PFSK-1 (cell line): Measurements from ENCODE around the gene FRMD4A.

ENCODE experiments used
- FOXP2 ChIP-seq: optimal IDR thresholded peaks from 2 replicates; pipeline ENCODE3; 2011; ENCODE audit warnings: borderline replicate concordance, control low read depth, inconsistent platforms; ENCODE audit not compliant: insufficient read depth; ENCODE audit errors: extremely low read length, extremely low read depth
- POLR2AphosphoS5 ChIP-seq: IDR thresholded peaks from 2 replicates; pipeline ENCODE4 v1.6.1; 2012; ENCODE audit warnings: low read depth, mild to moderate bottlenecking, control low read depth, low read length, moderate library complexity
- SIN3A ChIP-seq: IDR thresholded peaks from 2 replicates; pipeline ENCODE4 v1.6.1; 2012; ENCODE audit warnings: mild to moderate bottlenecking, low read length, moderate library complexity, borderline replicate concordance; ENCODE audit not compliant: insufficient read depth
- TAF1 ChIP-seq: IDR thresholded peaks from 2 replicates; pipeline ENCODE4 v1.6.1; 2012; ENCODE audit warnings: low read length, control low read depth, borderline replicate concordance; ENCODE audit not compliant: insufficient read depth
- TF ChIP-seq, protein P1 (sequence below), 2 experiments: IDR thresholded peaks; 2 replicates each; pipeline versions ENCODE4 v1.6.1 to v1.8.0; 2011 to 2012; ENCODE audit warnings: low read depth in 2 of 2, low read length in 2 of 2, control low read depth in 1 of 2, inconsistent platforms in 1 of 2, mild to moderate bottlenecking in 1 of 2, moderate library complexity in 1 of 2; ENCODE audit not compliant: insufficient read depth in 1 of 2

FRMD4A gene

GRCh38 chr10:14340051-14340744 is 9.5 kb upstream of the FRMD4A start:
- no peak for TF ChIP-seq TAF1
- TF ChIP-seq, protein P1, sequence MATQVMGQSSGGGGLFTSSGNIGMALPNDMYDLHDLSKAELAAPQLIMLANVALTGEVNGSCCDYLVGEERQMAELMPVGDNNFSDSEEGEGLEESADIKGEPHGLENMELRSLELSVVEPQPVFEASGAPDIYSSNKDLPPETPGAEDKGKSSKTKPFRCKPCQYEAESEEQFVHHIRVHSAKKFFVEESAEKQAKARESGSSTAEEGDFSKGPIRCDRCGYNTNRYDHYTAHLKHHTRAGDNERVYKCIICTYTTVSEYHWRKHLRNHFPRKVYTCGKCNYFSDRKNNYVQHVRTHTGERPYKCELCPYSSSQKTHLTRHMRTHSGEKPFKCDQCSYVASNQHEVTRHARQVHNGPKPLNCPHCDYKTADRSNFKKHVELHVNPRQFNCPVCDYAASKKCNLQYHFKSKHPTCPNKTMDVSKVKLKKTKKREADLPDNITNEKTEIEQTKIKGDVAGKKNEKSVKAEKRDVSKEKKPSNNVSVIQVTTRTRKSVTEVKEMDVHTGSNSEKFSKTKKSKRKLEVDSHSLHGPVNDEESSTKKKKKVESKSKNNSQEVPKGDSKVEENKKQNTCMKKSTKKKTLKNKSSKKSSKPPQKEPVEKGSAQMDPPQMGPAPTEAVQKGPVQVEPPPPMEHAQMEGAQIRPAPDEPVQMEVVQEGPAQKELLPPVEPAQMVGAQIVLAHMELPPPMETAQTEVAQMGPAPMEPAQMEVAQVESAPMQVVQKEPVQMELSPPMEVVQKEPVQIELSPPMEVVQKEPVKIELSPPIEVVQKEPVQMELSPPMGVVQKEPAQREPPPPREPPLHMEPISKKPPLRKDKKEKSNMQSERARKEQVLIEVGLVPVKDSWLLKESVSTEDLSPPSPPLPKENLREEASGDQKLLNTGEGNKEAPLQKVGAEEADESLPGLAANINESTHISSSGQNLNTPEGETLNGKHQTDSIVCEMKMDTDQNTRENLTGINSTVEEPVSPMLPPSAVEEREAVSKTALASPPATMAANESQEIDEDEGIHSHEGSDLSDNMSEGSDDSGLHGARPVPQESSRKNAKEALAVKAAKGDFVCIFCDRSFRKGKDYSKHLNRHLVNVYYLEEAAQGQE (IDR thresholded peaks at IDR 0.05; ENCODE audit: insufficient read depth in 1 of 2, low read depth in 2 of 2, low read length in 2 of 2), result peak; percentile 44 to 83; a peak in 2 of 4 replicates

GRCh38 chr10:14336736-14337135 is 6.0 kb upstream of the FRMD4A start:
- TF ChIP-seq SIN3A, result no peak

GRCh38 chr10:14334771-14335170 is 4.0 kb upstream of the FRMD4A start:
- TF ChIP-seq TAF1 (no peak), SIN3A (no peak), POLR2AphosphoS5 (no peak)
- TF ChIP-seq, protein P1 (IDR thresholded peaks at IDR 0.05; ENCODE audit: insufficient read depth in 1 of 2, low read depth in 2 of 2, low read length in 2 of 2), result no peak

DNA sequence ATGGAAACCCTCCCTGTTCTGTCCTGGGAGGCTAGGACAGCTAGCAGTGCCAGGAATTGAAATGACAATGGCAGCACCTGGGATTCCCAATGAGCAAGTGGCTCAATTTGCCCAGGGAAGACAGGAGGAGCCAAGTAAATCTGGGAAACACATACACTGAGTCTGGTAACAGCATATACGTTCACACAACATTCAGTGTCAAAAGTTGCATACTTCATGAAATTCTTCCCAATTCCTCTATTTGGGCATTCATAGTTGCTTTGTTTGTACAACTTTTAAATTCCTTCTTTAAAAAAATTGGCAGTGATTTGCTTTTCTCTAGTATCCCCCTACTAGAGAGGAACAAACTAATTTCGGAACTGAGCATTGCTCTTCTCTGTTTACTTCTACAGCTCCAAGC is 2.9 kb upstream of the FRMD4A start:
- TF ChIP-seq, protein P1 (IDR thresholded peaks at IDR 0.05; ENCODE audit: insufficient read depth in 1 of 2, low read depth in 2 of 2, low read length in 2 of 2), result no peak
- TF ChIP-seq TAF1 (no peak), POLR2AphosphoS5 (no peak), FOXP2 (no peak), SIN3A (no peak)

DNA sequence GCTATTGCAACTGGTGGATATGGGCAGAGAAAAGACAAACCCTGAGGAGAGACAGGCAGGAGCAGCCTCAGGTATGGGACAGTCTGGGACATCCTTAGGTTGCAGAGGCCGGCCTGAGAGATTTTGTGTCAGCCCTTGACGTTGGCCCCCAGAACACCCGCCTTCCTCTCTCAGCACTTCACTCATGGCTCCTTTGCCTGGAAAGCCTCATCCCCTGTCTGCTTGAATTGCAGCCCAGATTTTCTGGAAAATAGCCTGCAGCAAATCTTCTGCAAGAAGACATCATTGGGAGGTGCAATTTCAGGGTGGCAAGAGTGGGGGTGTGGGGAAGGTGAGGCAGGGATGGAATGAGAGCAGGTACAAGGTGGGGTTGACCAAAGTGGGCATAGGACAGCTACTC is 2.2 kb upstream of the FRMD4A start:
- TF ChIP-seq POLR2AphosphoS5, result no peak
- TF ChIP-seq, protein P1 (IDR thresholded peaks at IDR 0.05; ENCODE audit: insufficient read depth in 1 of 2, low read depth in 2 of 2, low read length in 2 of 2), result no peak
- no peak for TF ChIP-seq TAF1
- TF ChIP-seq SIN3A, result no peak
- no peak for TF ChIP-seq FOXP2
